SU-DHL-6 (cell line): Measurements from ENCODE around the gene FAM20A.

Source experiments
- H2AFZ ChIP-seq: fragments of 200-600 bp; sonication (generic); 2 replicates; pipeline ENCODE4 v1.6.1; 2014; ENCODE audit warnings: low read depth, mild to moderate bottlenecking, moderate library complexity, mixed read lengths, antibody characterized with exemption, low read length; ENCODE audit not compliant: severe bottlenecking
- H3F3A ChIP-seq: fragments of 200-600 bp; shearing (Covaris generic); 2 replicates; pipeline ENCODE4 v1.6.0; 2016; ENCODE audit warnings: antibody characterized with exemption, mild to moderate bottlenecking; ENCODE audit not compliant: insufficient read depth
- H3K27ac ChIP-seq: fragments of 200-600 bp; sonication (generic); 2 replicates; pipeline ENCODE4 v1.5.1; 2016; ENCODE audit warnings: low read depth, mild to moderate bottlenecking, low read length, moderate library complexity, mixed read lengths
- H3K27me3 ChIP-seq: fragments of 200-600 bp; sonication (generic), shearing (Covaris generic); 2 replicates; pipeline ENCODE4 v1.6.0; 2014; ENCODE audit warnings: mild to moderate bottlenecking, low read length
- H3K36me3 ChIP-seq: fragments of 200-600 bp; sonication (generic); 2 replicates; pipeline ENCODE4 v1.6.1; 2014; ENCODE audit warnings: mild to moderate bottlenecking, low read length, mixed read lengths
- H3K4me2 ChIP-seq: fragments of 300-600, 200-600 bp; shearing (Covaris generic), sonication (generic); 2 replicates; pipeline ENCODE4 v1.6.0; 2014; ENCODE audit warnings: low read length, low read depth, mild to moderate bottlenecking; ENCODE audit not compliant: poor library complexity, severe bottlenecking
- H3K4me3 ChIP-seq: fragments of 200-600 bp; sonication (generic); 2 replicates; pipeline ENCODE4 v1.5.1; 2014; ENCODE audit warnings: antibody characterized with exemption, low read length, mild to moderate bottlenecking, mixed read lengths; ENCODE audit not compliant: insufficient read depth, poor library complexity, severe bottlenecking
- H3K79me2 ChIP-seq: fragments of 200-600 bp; sonication (generic); 2 replicates; pipeline ENCODE4 v1.6.1; 2014; ENCODE audit warnings: mild to moderate bottlenecking, low read length, moderate library complexity; ENCODE audit not compliant: insufficient read depth
- H3K9ac ChIP-seq: fragments of 200-600 bp; sonication (generic); 2 replicates; pipeline ENCODE4 v1.7.0; 2014; ENCODE audit warnings: mild to moderate bottlenecking, low read length
- H3K9me2 ChIP-seq: fragments of 200-600 bp; sonication (generic); replicated peaks from 2 replicates; pipeline ENCODE4 v1.6.1; 2014; ENCODE audit warnings: low read length; ENCODE audit not compliant: insufficient read depth
- H3K9me3 ChIP-seq: fragments of 200-600 bp; sonication (generic); 2 replicates; pipeline ENCODE4 v1.6.1; 2014; ENCODE audit warnings: low read length, mixed read lengths; ENCODE audit not compliant: insufficient read depth
- H4K20me1 ChIP-seq: fragments of 200-600 bp; sonication (generic); 2 replicates; pipeline ENCODE4 v1.6.1; 2014; ENCODE audit warnings: low read depth, mild to moderate bottlenecking, antibody characterized with exemption, low read length, moderate library complexity, mixed read lengths
- CTCF ChIP-seq: fragments of 200-600 bp; sonication (generic); IDR thresholded peaks from one replicate; pipeline ENCODE4 v1.5.1; 2017; ENCODE audit warnings: antibody characterized with exemption, mild to moderate bottlenecking, low read length, moderate library complexity; ENCODE audit not compliant: insufficient read depth, poor library complexity, severe bottlenecking
- EZH2phosphoT487 ChIP-seq: fragments of 200-600 bp; sonication (generic), shearing (Covaris generic); conservative IDR thresholded peaks from 2 replicates; pipeline ENCODE4 v1.6.1; 2018; ENCODE audit warnings: mild to moderate bottlenecking, antibody characterized with exemption, low read length, moderate library complexity, mixed read lengths

The FAM20A gene

GRCh38 chr17:68601565-68602288 is 560 bp upstream of the FAM20A start:
- H3K27me3 ChIP-seq = no peaks in the 10 kb centered on the region
- no peak overlapping the region for H3K9ac ChIP-seq
- no peak overlapping the region for H3K4me3 ChIP-seq

DNA sequence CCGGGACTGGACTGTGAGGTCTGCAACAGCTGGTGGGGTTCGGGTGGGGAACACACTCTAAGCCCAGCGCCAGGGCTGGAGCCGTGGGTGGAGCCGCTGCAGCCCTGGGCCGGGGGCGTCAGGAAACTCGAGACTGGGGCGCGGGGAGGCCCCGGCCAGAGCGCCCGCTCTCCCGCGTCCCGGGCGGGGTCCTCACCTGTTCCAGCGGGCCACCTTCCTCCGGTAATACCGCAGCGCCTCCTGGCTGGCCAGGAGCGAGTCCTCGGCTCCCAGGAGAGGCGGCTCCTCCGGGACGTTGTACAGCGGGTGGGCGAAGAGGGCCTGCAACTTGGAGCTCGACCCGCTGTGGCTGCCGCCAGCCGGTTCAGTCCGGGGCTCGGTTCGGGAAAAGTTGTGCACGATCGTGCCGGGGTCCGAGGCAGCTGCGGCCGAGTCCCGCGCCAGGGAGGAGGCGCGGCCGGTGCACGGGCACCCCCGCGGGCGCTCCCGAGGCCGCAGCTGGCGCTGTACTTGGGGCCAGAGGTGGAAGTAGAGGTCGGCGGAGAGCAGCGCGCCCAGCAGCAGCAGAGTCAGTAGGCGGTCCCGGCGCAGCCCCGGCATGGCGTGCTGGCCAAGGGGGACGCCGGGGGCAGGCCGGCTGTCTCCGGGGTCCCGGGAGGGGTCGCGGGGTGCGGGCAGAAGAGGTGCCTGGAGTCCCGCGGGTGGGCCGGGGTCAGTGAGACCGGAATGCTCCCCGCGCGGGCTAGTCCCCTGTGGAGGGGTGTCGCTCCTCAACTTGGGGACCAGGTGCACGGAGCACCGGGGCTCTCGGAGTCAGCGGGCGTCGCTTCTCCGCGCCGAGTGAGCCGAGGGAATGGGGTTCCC is 868 bp downstream of the FAM20A start:
- no peaks in the 10 kb centered on the region for H3K9me3 ChIP-seq
- H3K4me3 ChIP-seq = no peak overlapping the region
- H3K9me2 ChIP-seq = no peaks in the 10 kb centered on the region
- no peak overlapping the region for H3K4me2 ChIP-seq
- H3K27ac ChIP-seq = no peak overlapping the region
- no peaks in the 10 kb centered on the region for H3K36me3 ChIP-seq
- no peak for TF ChIP-seq EZH2phosphoT487
- no peak for TF ChIP-seq CTCF
- H3F3A ChIP-seq = no peaks in the 10 kb centered on the region
- no peaks in the 10 kb centered on the region for H3K79me2 ChIP-seq
- no peak overlapping the region for H2AFZ ChIP-seq
- H4K20me1 ChIP-seq = no peaks in the 10 kb centered on the region
- no peaks in the 10 kb centered on the region for H3K27me3 ChIP-seq
- H3K9ac ChIP-seq = no peak overlapping the region

More at GRCh38 chr17:68601565-68602288, 560 bp upstream of the FAM20A start:
- Histone ChIP-seq H3F3A (no peaks in the 10 kb centered on the region), H3K79me2 (no peaks in the 10 kb centered on the region), H3K9me2 (no peaks in the 10 kb centered on the region), H3K27ac (no peak overlapping the region), H3K36me3 (no peaks in the 10 kb centered on the region), H3K4me2 (no peak overlapping the region), H3K9me3 (no peaks in the 10 kb centered on the region), H2AFZ (no peak overlapping the region), H4K20me1 (no peaks in the 10 kb centered on the region)
- no peak for TF ChIP-seq EZH2phosphoT487
- TF ChIP-seq CTCF = no peak

- H3K36me3 ChIP-seq = no peaks in the 10 kb centered on the region
- H3K4me2 ChIP-seq = no peak overlapping the region
- no peaks in the 10 kb centered on the region for H3K9me3 ChIP-seq
- H3K4me3 ChIP-seq = no peak overlapping the region
- no peaks in the 10 kb centered on the region for H3K27me3 ChIP-seq
- H3K27ac ChIP-seq = no peak overlapping the region
- no peaks in the 10 kb centered on the region for H3F3A ChIP-seq
- TF ChIP-seq EZH2phosphoT487 (no peak), CTCF (no peak)
- no peak overlapping the region for H2AFZ ChIP-seq
- H3K9ac ChIP-seq = no peak overlapping the region
- no peaks in the 10 kb centered on the region for H4K20me1 ChIP-seq
- no peaks in the 10 kb centered on the region for H3K9me2 ChIP-seq
- no peaks in the 10 kb centered on the region for H3K79me2 ChIP-seq
These were observed 1.6 kb downstream of the FAM20A start for GRCh38 chr17:68599552-68600066.
